Right lobe of liver (tissue), 6 donors: ENCODE measurements around the gene NRXN2. TPM values are rescaled to one million over a fixed set of nuclear protein-coding genes. Genes with fewer than 3 reads are reported as not detected.
A peak's percentile ranks its signal among the peaks of the same experiment; 100 is the strongest.

ENCODE experiments used
- ATAC-seq, 4 donors: fragments of 200-7000 bp; cut with Tn5 transposase; one replicate each; pipeline ENCODE4 v1.9.1; 2020; ENCODE audit warnings: mild to moderate bottlenecking in 4 of 4, moderate library complexity in 4 of 4
- DNase-seq, 3 donors: peaks; one replicate each; pipeline ENCODE4 v3.0.0-alpha.2; 2020
- H3K27ac ChIP-seq, 3 donors: fragments of 200-600 bp; one replicate each; pipeline ENCODE4 v1.8.0; 2022
- H3K27me3 ChIP-seq, 2 donors: fragments of 200-600 bp; one replicate each; pipeline ENCODE4 v1.8.0; 2022
- H3K36me3 ChIP-seq, 4 donors: fragments of 200-600 bp; sonication (generic) in 1 of 4; one replicate each; pipeline versions ENCODE4 v1.5.1 to v1.8.0; 2017 to 2022; ENCODE audit warnings: control low read depth in 1 of 4
- H3K4me1 ChIP-seq, 4 donors: fragments of 200-600 bp; sonication (generic) in 1 of 4; one replicate each; pipeline versions ENCODE4 v1.5.1 to v1.8.0; 2017 to 2022; ENCODE audit warnings: control low read depth in 1 of 4
- H3K4me3 ChIP-seq, 3 donors: fragments of 200-600 bp; one replicate each; pipeline ENCODE4 v1.8.0; 2022
- H3K9me3 ChIP-seq, 4 donors: fragments of 200-600 bp; sonication (generic) in 1 of 4; one replicate each; pipeline versions ENCODE4 v1.5.1 to v1.8.0; 2017 to 2022; ENCODE audit warnings: control low read depth in 1 of 4
- POLR2A ChIP-seq: fragments of 450-650 bp; IDR thresholded peaks from one replicate; pipeline ENCODE4 v1.6.1; 2017; ENCODE audit warnings: antibody characterized with exemption, mild to moderate bottlenecking
- WGBS: methylation state at CpG from one replicate; pipeline ENCODE4 v1.1.6; 2018; ENCODE audit warnings: low coverage, low lambda C conversion rate; ENCODE audit not compliant: insufficient coverage; ENCODE audit errors: missing lambda C conversion rate; 5-methylcytosine and 5-hydroxymethylcytosine counted together
- intact Hi-C, 2 donors: fragments of 100-400 bp; cut with DNase I; formaldehyde crosslinking; loops; one replicate each; pipeline versions ENCODE4 v1.11.2 to v1.14.1; 2022
- total RNA-seq, 6 experiments: library from RNA; depleted of rRNA in 2 of 6; stranded (reverse); fragments of >200 nt in 2 of 6; fragmentation: NEBNext Ultra II Directional in 3 of 6; extraction: Animal tissue kit (Norgen Biotek cat#: 25700) in 3 of 6; gene quantifications; one replicate each; pipeline versions ENCODE4 v1.1.0 to v1.2.4, GENCODE V29; 2016 to 2023
- TF ChIP-seq, protein P1 (sequence below), 4 donors: fragments of 200-600 bp in 3 of 4; fragments of 450-650 bp in 1 of 4; IDR thresholded peaks; one replicate each; pipeline versions ENCODE4 v1.5.1 to v1.8.0; 2016 to 2022; ENCODE audit warnings: antibody characterized with exemption in 4 of 4, mild to moderate bottlenecking in 2 of 4
- donor health status: DM: no; HTN: yes; CAD: no.
- donor health status: DM: no; HTN: no; CAD: no.
- donor health status: DM: no; HTN: no; CAD: no.
- donor health status: DM: no; HTN: yes; CAD: no.
- donor health status: DM: no; HTN: yes; CAD: no.

The NRXN2 gene
- total RNA-seq, 6 experiments from 2014 or later: 1.6 to 7.7 (median 2.3) TPM

DNA sequence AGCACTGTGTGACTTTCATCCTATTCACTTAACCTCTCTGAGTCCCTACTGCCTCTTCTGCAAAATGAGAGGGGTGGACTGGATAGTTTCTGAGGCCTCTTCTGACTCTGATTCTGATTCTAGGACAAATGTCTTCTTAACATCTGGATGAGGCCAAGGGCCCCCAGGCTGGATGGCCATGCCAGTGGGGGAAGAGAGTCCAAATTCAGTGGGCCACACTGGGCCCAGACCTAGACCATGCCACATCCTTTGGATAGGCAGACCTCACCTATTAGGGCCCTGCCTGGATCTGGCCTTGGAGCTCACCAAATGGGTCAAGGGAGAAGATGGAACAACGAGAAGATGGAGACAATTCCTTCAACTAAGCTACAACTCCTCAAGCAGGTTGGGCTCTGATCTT, 24.6 kb downstream of the NRXN2 start:
- Histone ChIP-seq H3K27ac (no peak overlapping the region), H3K4me1 (no peaks in the 10 kb centered on the region), H3K9me3 (no peaks in the 10 kb centered on the region), H3K36me3 (no peaks in the 10 kb centered on the region), H3K27me3 (peaks cover 0 to 3% of the 10 kb centered on the region in 2 donors), H3K4me3 (no peak overlapping the region)
- intact Hi-C loops: no loop called here
- ATAC-seq: no peak
- TF ChIP-seq POLR2A: no peak
- TF ChIP-seq, protein P1, sequence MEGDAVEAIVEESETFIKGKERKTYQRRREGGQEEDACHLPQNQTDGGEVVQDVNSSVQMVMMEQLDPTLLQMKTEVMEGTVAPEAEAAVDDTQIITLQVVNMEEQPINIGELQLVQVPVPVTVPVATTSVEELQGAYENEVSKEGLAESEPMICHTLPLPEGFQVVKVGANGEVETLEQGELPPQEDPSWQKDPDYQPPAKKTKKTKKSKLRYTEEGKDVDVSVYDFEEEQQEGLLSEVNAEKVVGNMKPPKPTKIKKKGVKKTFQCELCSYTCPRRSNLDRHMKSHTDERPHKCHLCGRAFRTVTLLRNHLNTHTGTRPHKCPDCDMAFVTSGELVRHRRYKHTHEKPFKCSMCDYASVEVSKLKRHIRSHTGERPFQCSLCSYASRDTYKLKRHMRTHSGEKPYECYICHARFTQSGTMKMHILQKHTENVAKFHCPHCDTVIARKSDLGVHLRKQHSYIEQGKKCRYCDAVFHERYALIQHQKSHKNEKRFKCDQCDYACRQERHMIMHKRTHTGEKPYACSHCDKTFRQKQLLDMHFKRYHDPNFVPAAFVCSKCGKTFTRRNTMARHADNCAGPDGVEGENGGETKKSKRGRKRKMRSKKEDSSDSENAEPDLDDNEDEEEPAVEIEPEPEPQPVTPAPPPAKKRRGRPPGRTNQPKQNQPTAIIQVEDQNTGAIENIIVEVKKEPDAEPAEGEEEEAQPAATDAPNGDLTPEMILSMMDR (IDR thresholded peaks at IDR 0.05): no peak
- WGBS: 100% methylated on average over 1 of the region's 1 CpG
- DNase-seq: no peak

DNA sequence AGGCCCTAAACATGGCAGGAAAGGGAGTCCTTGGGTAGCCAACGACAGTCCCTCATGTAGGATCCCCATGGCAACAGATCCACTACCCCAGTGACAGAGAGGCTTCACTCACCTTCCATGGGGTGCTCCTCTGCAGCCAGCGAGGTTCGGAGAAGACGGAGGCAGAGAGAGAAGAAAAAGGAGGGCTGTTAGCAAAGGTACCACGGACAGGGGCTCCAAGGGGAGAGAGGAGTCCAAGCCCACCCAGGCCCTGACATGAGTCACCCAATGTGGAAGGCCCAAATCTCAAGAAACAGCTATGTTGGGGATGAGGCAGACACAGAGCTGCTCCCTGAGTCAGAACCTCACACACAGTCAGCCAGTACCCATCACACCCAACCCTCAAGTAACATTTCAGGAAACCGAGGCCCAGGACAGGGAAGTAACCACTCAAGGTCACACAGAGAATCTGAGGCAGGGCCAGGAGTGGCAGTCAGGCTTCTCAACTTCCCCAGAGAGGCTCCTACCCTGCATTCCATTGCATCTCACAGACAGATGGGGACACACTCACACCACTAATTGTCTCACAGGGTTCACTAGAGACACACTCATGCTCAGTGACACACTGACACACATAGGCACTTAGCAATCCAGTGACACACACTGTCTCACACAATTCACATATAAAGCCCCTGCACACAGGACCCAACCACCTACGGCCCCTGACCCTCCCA, 25.2 kb downstream of the NRXN2 start:
- no peaks in the 10 kb centered on the region for H3K9me3 ChIP-seq
- ATAC-seq (peak in 2 of 4 donors; percentile 14 to 22), DNase-seq (no peak)
- TF ChIP-seq POLR2A: no peak
- TF ChIP-seq, protein P1 (IDR thresholded peaks at IDR 0.05): no peak
- H3K27me3 ChIP-seq: no peaks in the 10 kb centered on the region
- H3K4me1 ChIP-seq: no peaks in the 10 kb centered on the region
- H3K36me3 ChIP-seq: no peaks in the 10 kb centered on the region
- 86% methylated on average over 5 of the region's 7 CpGs for WGBS
- no peak overlapping the region for H3K4me3 ChIP-seq
- intact Hi-C loops: no loop called here
- H3K27ac ChIP-seq: no peak overlapping the region

DNA sequence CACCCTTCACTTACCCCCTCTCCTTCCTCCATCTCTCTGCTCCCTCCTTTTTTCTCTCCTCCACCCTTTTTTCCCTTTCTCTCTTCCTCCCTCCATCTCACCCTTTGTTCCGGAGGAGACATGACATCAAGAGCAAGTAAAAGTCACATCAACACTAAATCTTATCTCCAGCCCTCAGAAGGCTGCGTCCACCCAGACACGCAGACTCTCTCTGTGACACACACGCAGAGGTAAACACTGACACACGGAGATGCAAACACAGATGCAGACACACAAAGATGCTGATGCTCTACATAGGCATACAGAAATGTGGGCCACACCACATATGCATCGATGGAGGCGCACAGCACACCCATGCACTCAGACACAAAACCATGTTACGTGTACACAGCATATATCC, 27.0 kb downstream of the NRXN2 start:
- no peak overlapping the region for H3K27ac ChIP-seq

DNA sequence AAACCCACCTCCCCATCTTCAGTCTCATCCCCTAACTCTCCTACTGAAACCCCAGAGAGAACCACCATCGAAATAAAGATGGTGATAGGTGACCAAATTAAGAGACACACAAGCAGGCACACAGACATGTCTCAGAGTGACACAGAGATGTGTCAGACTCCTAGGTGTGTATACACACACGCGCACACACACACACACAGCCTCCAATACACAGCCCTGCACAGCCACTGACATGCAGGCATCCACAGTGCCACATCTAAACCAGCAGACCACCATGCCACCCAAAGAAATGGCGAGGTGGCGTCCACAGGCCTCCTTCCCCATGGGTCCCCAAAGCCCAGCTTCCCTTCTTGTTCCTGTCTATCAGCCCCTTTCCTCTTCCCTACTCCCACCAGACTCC, 27.4 kb downstream of the NRXN2 start:
- TF ChIP-seq POLR2A: no peak
- TF ChIP-seq, protein P1 (IDR thresholded peaks at IDR 0.05): no peak
- Histone ChIP-seq H3K9me3 (no peaks in the 10 kb centered on the region), H3K27ac (no peak overlapping the region), H3K27me3 (no peaks in the 10 kb centered on the region), H3K36me3 (no peaks in the 10 kb centered on the region), H3K4me1 (no peaks in the 10 kb centered on the region), H3K4me3 (no peak overlapping the region)
- 60% methylated on average over 2 of the region's 5 CpGs for WGBS
- DNase-seq (no peak), ATAC-seq (no peak)
- intact Hi-C loops: no loop called here

More for the DNA sequence above, 27.0 kb downstream of the NRXN2 start:
- H3K27me3 ChIP-seq: no peaks in the 10 kb centered on the region
- H3K36me3 ChIP-seq: no peaks in the 10 kb centered on the region
- no peaks in the 10 kb centered on the region for H3K9me3 ChIP-seq
- H3K4me1 ChIP-seq: no peaks in the 10 kb centered on the region
- TF ChIP-seq, protein P1 (IDR thresholded peaks at IDR 0.05): no peak
- no peak for TF ChIP-seq POLR2A
- H3K4me3 ChIP-seq: no peak overlapping the region
- DNase-seq (no peak), ATAC-seq (no peak)
- WGBS: 70% methylated on average over 6 of the region's 8 CpGs
- intact Hi-C loops: no loop called here
